A549 (cell line): ENCODE data around the gene NUDT19. TPM values are rescaled to one million over a fixed set of nuclear protein-coding genes. Genes with fewer than 3 reads are reported as not detected.

Experiments used
- ATAC-seq, 2 experiments: fragments of 200-7000 bp in 1 of 2; fragments of >200 bp in 1 of 2; cut with Nextera tagmentation in 1 of 2; cut with Tn5 transposase in 1 of 2; 3 replicates each; pipeline versions ENCODE4 v1.8.0 to v1.9.1; 2018 to 2020; ENCODE audit warnings: mild to moderate bottlenecking in 1 of 2, moderate library complexity in 1 of 2
- CTCF ChIA-PET: fragments of 300-600 bp; sonication (Branson Sonifier 250); formaldehyde crosslinking; extraction: SDS; loops from one replicate; lab custom pipeline; 2021; ENCODE audit warnings: antibody characterized with exemption, inconsistent platforms; lab: Yijun Ruan, JAX
- POLR2A ChIA-PET: fragments of 350-600 bp; formaldehyde crosslinking; extraction: SDS; loops from one replicate; lab custom pipeline; 2021; ENCODE audit warnings: antibody characterized with exemption, inconsistent platforms; lab: Yijun Ruan, JAX
- DNase-seq, 2 experiments: peaks; one replicate each; pipeline versions ENCODE4 v3.0.0 to v3.0.0-alpha.2; 2011 to 2016; ENCODE audit warnings: low read depth in 1 of 2, low spot score in 1 of 2
- FAIRE-seq: peaks from 2 replicates; lab custom pipeline; 2011; peaks lifted over from hg19 to GRCh38; lab: Jason Lieb, UNC
- H3K27ac ChIP-seq, 2 experiments: fragments of >200 bp; sonication (Bioruptor Twin); formaldehyde crosslinking; 3 replicates each; pipeline ENCODE4 v1.5.1; 2016 to 2017
- H3K4me1 ChIP-seq: fragments of >200 bp; sonication (Bioruptor Twin); formaldehyde crosslinking; 3 replicates; pipeline ENCODE4 v1.6.1; 2016
- H3K4me2 ChIP-seq: fragments of >200 bp; sonication (Bioruptor Twin); formaldehyde crosslinking; 3 replicates; pipeline ENCODE4 v1.6.1; 2016
- H3K4me3 ChIP-seq: fragments of >200 bp; sonication (Bioruptor Twin); formaldehyde crosslinking; 3 replicates; pipeline ENCODE4 v1.5.1; 2016
- H3K9me3 ChIP-seq: fragments of >200 bp; sonication (Bioruptor Twin); formaldehyde crosslinking; 3 replicates; pipeline ENCODE4 v1.6.1; 2016
- ATOH8 ChIP-seq: fragments of 250-450 bp; sonication (Bioruptor Pico); IDR thresholded peaks from 2 replicates; pipeline ENCODE4 v1.5.0; 2020; ENCODE audit warnings: low read depth, mild to moderate bottlenecking, moderate library complexity
- CHD4 ChIP-seq: fragments of 200-600 bp; sonication (generic); IDR thresholded peaks from 2 replicates; pipeline ENCODE4 v1.6.1; 2016; ENCODE audit warnings: antibody characterized with exemption, mild to moderate bottlenecking, borderline replicate concordance
- CTCF ChIP-seq: fragments of >200 bp; sonication (Bioruptor Twin); formaldehyde crosslinking; IDR thresholded peaks from 3 replicates; pipeline ENCODE4 v1.5.1; 2016
- EP300 ChIP-seq, 2 experiments: fragments of >200 bp; sonication (Bioruptor Twin); formaldehyde crosslinking; IDR thresholded peaks; 2 replicates in 1 of 2; 3 replicates in 1 of 2; pipeline ENCODE4 v1.6.1; 2016 to 2017
- FOSB ChIP-seq: fragments of 250-450 bp; sonication (Bioruptor Pico); IDR thresholded peaks from 2 replicates; pipeline ENCODE4 v1.5.0; 2020; ENCODE audit warnings: mild to moderate bottlenecking, moderate library complexity
- FOXS1 ChIP-seq: fragments of 250-450 bp; sonication (Bioruptor Pico); IDR thresholded peaks from 2 replicates; pipeline ENCODE4 v1.5.0; 2020; ENCODE audit warnings: mild to moderate bottlenecking, moderate library complexity
- GATA3 ChIP-seq: IDR thresholded peaks from 2 replicates; pipeline ENCODE4 v1.6.1; 2012; ENCODE audit warnings: borderline replicate concordance
- HDAC2 ChIP-seq: fragments of 200-600 bp; sonication (generic); IDR thresholded peaks from 2 replicates; pipeline ENCODE4 v1.6.1; 2016
- HOXA7 ChIP-seq: fragments of 250-450 bp; sonication (Bioruptor Pico); IDR thresholded peaks from 2 replicates; pipeline ENCODE4 v1.5.0; 2020; ENCODE audit warnings: mild to moderate bottlenecking, moderate library complexity
- HOXB13 ChIP-seq: fragments of 250-450 bp; sonication (Bioruptor Pico); IDR thresholded peaks from 2 replicates; pipeline ENCODE4 v1.5.0; 2020; ENCODE audit warnings: low read depth, mild to moderate bottlenecking, moderate library complexity
- JUN ChIP-seq, 2 experiments: fragments of >200 bp; sonication (Bioruptor Twin); formaldehyde crosslinking; IDR thresholded peaks; 2 replicates in 1 of 2; 3 replicates in 1 of 2; pipeline ENCODE4 v1.6.1; 2016 to 2017
- JUNB ChIP-seq: fragments of >200 bp; sonication (Bioruptor Twin); formaldehyde crosslinking; IDR thresholded peaks from 2 replicates; pipeline ENCODE4 v1.6.1; 2016
- KDM1A ChIP-seq: fragments of 200-600 bp; sonication (generic); IDR thresholded peaks from 2 replicates; pipeline ENCODE4 v1.6.1; 2016; ENCODE audit warnings: low read depth, mild to moderate bottlenecking
- KDM5A ChIP-seq: fragments of 200-600 bp; sonication (generic); IDR thresholded peaks from 2 replicates; pipeline ENCODE4 v1.6.1; 2016; ENCODE audit warnings: antibody characterized with exemption, mild to moderate bottlenecking
- MAZ ChIP-seq: fragments of 150-350 bp; IDR thresholded peaks from 2 replicates; pipeline ENCODE4 v1.6.1; 2014; ENCODE audit warnings: antibody characterized with exemption, low read depth, low read length, borderline replicate concordance
- NR3C1 ChIP-seq: fragments of >200 bp; sonication (Bioruptor Twin); formaldehyde crosslinking; IDR thresholded peaks from 3 replicates; pipeline ENCODE4 v1.6.1; 2017
- POLR2A ChIP-seq: IDR thresholded peaks from 2 replicates; pipeline ENCODE4 v1.6.1; 2012; ENCODE audit warnings: mild to moderate bottlenecking, low read length
- RNF2 ChIP-seq: fragments of 200-600 bp; sonication (generic); IDR thresholded peaks from 2 replicates; pipeline ENCODE4 v1.6.1; 2016; ENCODE audit warnings: low read depth, mild to moderate bottlenecking, antibody characterized with exemption, moderate library complexity, borderline replicate concordance
- TFCP2L1 ChIP-seq: fragments of 250-450 bp; sonication (Bioruptor Pico); IDR thresholded peaks from 2 replicates; pipeline ENCODE4 v1.5.0; 2021; ENCODE audit warnings: mild to moderate bottlenecking
- TP53 ChIP-seq: fragments of 250-450 bp; sonication (Bioruptor Pico); IDR thresholded peaks from 2 replicates; pipeline ENCODE4 v1.5.0; 2021; ENCODE audit warnings: mild to moderate bottlenecking, moderate library complexity
- ZSCAN20 ChIP-seq: fragments of 250-450 bp; sonication (Bioruptor Pico); IDR thresholded peaks from 2 replicates; pipeline ENCODE4 v1.8.0; 2022; ENCODE audit warnings: mild to moderate bottlenecking, moderate library complexity
- WGBS: methylation state at CpG from one replicate; pipeline ENCODE4 v1.1.6; 2017; ENCODE audit errors: missing lambda C conversion rate; 5-methylcytosine and 5-hydroxymethylcytosine counted together
- polyA plus RNA-seq, 4 experiments: library from polyadenylated mRNA; depleted of rRNA in 3 of 4; stranded (reverse); fragments of >200 nt; fragmentation: RNase III in 1 of 4; extraction: RNeasy Plus Mini Kit Qiagen cat#74134 plus additional on column Dnase treatment in 1 of 4; gene quantifications; 2 replicates in 3 of 4; 3 replicates in 1 of 4; pipeline ENCODE4 v1.2.3, GENCODE V29; 2011 to 2017

The NUDT19 gene
- polyA plus RNA-seq, 2 of the 4 experiments (the other 2 are of a cell fraction): 30.1 to 32.6 TPM

- Histone ChIP-seq H3K27ac (no peak overlapping the region), H3K4me3 (no peak overlapping the region), H3K4me2 (no peak overlapping the region), H3K9me3 (no peaks in the 10 kb centered on the region), H3K4me1 (no peaks in the 10 kb centered on the region)
- ChIA-PET POLR2A (no interaction called here), CTCF (interaction anchor here (0.6 to 0.9 kb wide), 2 partner anchors 25 to 280 kb away, joined by 3 read pairs; no protein-coding TSS in a partner anchor)
- no peak for FAIRE-seq
- no peak for TF ChIP-seq HDAC2
- ATAC-seq: no peak
- DNase-seq: no peak
- WGBS: 81% methylated on average over 7 of the region's 7 CpGs
Observed at GRCh38 chr19:32661318-32661717, 30.3 kb upstream of the NUDT19 start.

GRCh38 chr19:32662186-32662585, 29.4 kb upstream of the NUDT19 start:
- Histone ChIP-seq H3K27ac (no peak overlapping the region), H3K4me3 (no peak overlapping the region), H3K4me2 (no peak overlapping the region), H3K4me1 (no peaks in the 10 kb centered on the region), H3K9me3 (no peaks in the 10 kb centered on the region)
- FAIRE-seq: no peak
- no peak for DNase-seq
- 70% methylated on average over 3 of the region's 3 CpGs for WGBS
- TF ChIP-seq KDM5A (no peak), TFCP2L1 (CRISPR knock-in tag) (no peak), CTCF (no peak), KDM1A (no peak), ATOH8 (CRISPR knock-in tag) (no peak), POLR2A (no peak)
- CTCF ChIA-PET: no interaction called here
- POLR2A ChIA-PET: interaction anchor here (0.6 kb wide), 1 partner anchor 13 kb away, joined by 6 read pairs; the partner anchor contains the start of gene ANKRD27
- no peak for ATAC-seq

- no peak for ATAC-seq
- Histone ChIP-seq H3K27ac (no peak overlapping the region), H3K4me1 (peaks cover 18% of the 10 kb centered on the region), H3K4me2 (no peak overlapping the region), H3K9me3 (no peaks in the 10 kb centered on the region), H3K4me3 (no peak overlapping the region)
- 89% methylated on average over 6 of the region's 6 CpGs for WGBS
- peak; percentile 82 for FAIRE-seq
- TF ChIP-seq FOXS1 (CRISPR knock-in tag): no peak
- no peak for TF ChIP-seq FOSB (CRISPR knock-in tag)
- TF ChIP-seq ZSCAN20 (CRISPR knock-in tag): no peak
- TF ChIP-seq KDM5A: no peak
- no peak for TF ChIP-seq TP53 (CRISPR knock-in tag)
- TF ChIP-seq RNF2: no peak
- TF ChIP-seq CHD4: no peak
- no peak for TF ChIP-seq GATA3
- TF ChIP-seq JUN (IDR thresholded peaks at IDR 0.05): no peak
- TF ChIP-seq EP300 (IDR thresholded peaks at IDR 0.05): no peak
- TF ChIP-seq JUNB: no peak
- TF ChIP-seq MAZ: no peak
- no peak for TF ChIP-seq KDM1A
- no peak for TF ChIP-seq HOXA7
- TF ChIP-seq CTCF: no peak
- TF ChIP-seq NR3C1: no peak
- TF ChIP-seq HOXB13 (CRISPR knock-in tag): no peak
- POLR2A ChIA-PET: no interaction called here
- CTCF ChIA-PET: interaction anchor here (1.1 to 1.3 kb wide), 3 partner anchors 10 to 68 kb away, joined by 3 to 6 read pairs (median 5); no protein-coding TSS in a partner anchor
- DNase-seq: no peak
Observed at GRCh38 chr19:32666084-32666483, 25.5 kb upstream of the NUDT19 start.
